Measurements from ENCODE around the gene UBXN6.

UBXN6 gene

DNA sequence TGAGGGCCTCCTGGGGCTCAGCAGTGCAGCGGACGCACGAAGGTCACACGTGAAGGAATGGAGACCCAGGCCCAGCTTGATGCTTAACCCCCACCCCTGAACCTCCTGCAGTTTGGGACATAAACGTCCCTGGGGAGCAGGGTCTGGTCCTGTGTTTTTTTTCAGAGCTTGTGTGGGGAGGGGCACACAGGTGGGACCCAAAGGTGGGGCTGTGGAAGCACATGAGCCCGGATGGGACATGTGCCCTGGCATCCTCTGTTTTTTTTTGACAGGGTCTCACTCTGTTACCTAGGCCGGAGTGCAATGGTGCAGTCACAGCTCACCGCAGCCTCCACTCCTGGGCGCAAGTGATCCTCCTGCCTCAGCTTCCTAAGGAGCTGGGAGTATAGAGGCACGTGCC, 20.5 kb downstream of the UBXN6 start:
- DNase-seq, result no peak

DNA sequence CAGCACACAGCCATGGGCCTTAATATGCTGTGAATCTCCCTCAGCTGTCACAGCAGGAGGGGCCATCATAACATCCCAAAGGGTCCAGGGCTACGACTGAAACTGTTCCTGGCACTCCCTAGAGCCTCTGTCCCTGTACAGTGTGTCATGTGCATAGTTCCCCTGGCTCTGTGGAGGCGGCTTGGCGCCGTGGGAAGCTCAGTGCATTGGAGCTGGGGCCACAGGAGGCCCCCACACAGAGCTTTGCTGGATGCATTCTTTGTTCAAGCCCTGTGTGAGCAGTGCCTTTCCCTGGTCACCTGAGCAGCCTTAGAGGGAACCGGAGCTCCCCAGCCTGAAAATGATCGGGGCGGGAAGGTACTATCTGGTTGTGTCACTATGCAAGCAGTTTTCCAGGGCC, 21.4 kb downstream of the UBXN6 start:
- no peak for DNase-seq

DNA sequence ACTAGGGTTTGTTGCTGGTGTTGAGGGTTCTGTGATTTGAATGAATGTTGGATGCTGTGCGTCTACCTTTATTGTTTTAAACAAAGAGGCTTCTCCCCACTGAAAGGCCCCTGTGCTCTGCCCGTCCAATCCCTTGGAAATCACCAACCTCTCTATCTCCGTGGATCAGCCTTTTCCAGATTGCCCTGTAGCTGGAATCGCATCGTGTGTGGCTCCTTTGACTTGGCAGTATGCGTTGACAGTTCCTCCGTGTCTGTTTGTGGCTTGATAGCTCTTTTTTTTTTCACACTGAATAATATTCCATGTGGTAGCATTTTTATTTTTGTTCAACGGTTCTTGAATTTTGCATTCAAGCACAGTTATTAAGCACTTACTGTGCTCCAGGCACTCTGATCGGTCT, 23.2 kb downstream of the UBXN6 start:
- DNase-seq, result no peak

DNA sequence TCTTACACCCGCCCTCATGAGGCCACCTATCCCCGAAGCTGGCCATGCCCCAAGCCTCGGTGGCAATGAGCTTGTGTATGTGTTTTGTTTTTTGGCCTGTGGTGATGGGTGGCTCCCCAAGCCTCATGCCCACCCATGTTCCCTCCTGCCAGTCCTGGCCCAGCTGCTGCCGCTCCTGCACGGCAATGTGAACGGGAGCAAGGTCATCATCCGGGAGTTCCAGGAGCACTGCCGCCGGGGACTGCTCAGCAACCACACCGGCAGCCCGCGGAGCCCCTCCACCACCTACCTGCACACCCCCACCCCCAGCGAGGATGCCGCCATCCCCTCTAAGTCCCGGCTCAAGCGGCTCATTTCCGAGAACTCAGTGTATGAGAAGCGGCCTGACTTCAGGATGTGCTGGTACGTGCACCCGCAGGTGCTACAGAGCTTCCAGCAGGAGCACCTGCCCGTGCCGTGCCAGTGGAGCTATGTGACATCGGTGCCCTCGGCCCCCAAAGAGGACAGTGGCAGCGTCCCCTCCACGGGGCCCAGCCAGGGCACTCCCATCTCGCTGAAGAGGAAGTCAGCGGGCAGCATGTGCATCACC, 24.6 kb downstream of the UBXN6 start:
- no peak for DNase-seq

DNA sequence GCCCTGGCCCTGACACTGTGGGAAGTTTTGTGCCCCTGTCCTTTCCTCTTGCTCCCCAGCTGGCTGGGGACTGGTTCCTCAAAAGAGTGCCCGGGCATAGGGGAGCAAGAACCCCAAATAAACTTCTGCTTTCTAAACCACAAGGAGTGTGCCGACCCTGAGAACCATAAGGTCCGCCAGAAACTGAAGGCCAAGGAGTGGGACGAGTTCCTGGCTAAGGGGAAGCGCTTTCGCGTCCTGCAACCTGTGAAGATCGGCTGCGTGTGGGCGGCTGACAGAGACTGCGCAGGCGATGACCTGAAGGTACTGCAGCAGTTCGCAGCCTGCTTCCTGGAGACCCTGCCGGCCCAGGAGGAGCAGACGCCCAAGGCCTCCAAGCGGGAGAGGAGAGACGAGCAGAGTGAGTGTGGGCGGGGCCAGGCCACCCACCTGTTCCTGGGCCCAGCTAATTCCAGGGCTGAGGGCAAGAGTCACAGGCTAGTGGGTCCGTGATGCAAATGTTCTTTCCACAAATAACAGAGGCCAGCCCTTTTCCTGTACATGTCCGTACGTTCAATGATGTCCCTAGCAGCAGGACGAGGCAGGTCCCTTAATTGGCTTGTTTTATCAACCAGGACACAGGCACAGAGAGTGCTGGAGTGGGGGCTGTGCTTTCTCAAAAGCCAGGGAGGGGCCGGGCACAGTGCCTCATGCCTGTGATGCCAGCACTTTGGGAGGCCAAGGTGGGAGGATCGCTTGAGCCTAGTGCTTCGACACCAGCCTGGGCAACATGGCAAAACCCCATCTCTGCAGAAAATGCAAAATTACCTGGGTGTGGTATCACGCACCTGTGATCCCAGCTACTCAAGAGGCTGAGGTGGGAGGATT, 25.6 kb downstream of the UBXN6 start:
- no peak for DNase-seq

DNA sequence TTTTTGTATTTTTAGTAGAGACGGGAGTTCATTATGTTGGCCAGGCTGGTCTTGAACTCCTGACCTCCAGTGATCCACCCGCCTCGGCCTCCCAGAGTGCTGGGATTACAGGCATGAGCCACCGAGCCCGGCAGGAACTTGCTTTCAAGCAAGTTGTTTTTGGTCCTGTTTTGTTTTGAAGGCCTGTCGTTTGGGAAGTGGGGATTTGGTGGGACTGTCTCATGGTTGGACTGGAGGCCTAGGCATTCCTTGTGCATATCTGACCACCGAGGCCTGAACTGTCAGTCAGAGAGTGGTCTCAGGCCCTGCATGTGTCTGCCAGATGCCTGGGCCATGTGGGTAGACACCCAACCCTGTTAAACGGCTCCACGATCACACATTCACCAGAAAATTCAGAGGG, 26.3 kb downstream of the UBXN6 start:
- DNase-seq, result no peak

DNA sequence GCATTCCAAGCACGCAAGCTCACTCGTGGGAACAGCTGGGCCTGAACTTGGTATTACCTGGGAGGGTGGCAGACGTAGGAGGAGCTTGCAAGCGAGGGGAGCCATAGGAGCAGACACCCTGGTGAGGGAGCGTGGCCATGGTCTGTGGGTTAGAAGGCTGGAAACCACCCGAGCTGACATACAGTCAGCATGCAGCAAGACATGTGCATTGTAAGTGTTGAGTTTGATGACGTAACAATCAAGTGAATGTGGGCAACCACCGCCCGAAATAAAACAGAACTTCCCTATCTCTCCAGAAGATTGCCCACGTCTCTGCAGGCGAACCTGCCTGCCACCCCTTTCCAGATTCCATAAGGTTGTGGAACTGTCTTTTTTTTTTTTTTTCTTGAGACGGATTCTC, 26.8 kb downstream of the UBXN6 start:
- no peak for DNase-seq

DNA sequence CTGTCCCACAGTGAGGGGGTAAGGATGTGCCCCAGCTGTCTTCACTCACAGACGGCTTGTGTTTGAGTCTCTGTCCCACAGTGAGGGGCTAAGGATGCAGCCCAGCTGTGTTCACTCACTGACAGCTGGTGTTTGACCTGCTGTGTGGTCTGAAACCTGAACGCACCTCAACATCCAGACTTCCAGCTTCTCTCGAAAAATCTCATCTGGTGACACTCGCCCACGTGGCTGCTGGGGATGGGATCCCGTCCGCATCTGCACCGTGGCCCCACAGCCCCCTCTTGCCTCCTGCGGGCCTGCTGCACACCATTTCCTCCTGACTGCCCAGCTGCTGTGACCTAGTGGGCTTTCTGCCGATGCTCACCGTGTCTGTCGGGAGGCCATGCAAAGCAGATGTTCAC, 27.8 kb downstream of the UBXN6 start:
- DNase-seq, result no peak

DNA sequence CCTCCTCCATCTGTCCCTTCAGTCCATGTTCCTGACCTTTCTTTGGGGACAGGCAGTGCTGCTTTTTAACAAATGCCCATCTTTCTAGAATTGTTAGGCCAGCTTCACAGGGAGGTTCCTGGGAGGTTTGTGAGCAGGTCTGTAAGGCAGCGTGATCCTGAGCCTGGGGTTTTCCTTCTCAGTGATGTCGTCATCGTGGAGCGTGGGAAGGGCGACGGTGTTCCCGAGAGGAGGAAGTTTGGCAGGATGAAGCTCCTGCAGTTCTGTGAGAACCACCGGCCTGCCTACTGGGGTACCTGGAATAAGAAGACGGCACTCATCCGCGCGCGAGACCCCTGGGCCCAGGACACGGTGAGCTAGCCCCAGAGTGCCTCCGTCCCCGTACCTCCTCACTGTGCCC, 28.3 kb downstream of the UBXN6 start:
- DNase-seq, result no peak

DNA sequence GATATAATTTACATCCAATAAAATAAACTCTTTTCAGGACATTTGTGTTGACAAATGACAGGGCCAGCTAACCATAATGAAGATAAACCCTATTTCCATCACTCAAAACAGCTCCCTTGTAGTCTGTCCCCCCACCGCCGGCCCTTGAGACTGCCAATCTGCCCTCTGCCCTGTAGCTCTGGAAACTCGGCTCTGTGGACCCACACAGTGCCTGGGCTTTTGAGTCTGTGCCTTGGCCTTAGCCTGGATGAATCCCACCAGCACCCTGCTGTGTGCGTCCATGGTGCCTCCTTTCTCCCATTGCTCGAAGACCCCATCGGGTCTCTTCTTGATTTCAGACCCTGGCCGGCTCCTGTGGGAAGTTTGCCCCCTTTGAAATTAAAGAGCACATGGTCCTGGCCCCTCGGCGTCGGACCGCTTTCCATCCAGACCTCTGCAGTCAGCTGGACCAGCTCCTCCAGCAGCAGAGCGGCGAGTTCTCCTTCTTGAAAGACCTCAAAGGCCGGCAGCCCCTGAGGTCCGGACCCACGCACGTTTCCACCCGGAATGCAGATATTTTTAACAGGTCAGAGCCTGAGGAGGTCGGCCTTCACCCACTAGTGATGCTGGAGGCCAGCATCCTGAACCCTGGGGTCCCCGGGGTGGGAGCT, 29.1 kb downstream of the UBXN6 start:
- DNase-seq, result no peak

DNA sequence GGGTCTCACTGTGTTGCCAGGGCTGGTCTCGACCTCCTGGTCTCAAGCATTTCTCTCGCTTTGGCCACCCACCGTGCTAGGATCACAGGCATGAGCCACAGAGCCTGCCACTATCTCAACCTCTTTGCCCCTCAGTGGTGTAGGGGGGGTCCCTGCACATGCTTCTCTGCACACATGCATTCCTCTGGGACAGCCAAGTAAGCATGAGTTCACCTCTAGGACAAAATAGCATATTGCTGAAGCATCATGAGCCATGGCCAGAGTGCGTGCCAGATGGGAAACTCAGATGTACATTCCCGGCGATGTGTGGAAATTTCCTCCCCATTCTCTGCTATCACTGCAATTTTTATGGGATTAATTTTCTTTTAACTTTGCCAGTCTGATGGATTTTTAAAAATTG, 32.1 kb downstream of the UBXN6 start:
- DNase-seq, result no peak

DNA sequence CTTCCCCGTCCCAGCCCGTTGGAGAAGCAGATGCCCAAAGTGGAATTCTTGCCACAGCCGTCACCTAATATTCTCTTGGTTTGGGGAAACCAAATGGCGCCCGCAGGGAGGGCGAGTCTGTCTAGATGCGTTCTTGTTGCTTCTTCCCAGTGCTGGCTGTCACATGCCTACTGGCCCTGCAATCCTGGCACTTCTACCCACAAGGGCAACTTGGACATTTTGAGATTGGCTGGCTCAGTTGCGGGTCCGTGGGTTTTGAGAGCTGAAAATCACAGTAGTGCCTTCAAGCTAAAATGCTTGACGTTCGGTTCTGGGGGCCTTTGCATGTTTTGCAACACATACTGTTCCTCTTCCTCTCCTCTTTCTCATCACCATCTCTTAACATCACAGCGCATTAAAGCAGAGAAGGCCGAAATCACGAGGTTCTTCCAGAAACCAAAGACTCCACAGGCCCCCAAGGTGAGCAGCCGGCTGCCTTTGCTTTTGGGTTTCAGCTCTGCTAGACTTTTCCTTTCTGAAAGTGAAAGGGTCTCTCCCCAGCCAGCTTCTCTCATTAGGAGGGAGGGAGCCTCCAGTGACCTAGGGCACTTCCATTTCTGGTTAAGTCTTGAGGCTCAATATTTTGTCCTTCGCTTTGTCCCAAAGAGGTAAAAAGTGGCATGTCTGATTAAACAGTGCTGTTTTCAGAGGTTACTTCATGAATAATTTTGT, 34.0 kb downstream of the UBXN6 start:
- no peak for DNase-seq

DNA sequence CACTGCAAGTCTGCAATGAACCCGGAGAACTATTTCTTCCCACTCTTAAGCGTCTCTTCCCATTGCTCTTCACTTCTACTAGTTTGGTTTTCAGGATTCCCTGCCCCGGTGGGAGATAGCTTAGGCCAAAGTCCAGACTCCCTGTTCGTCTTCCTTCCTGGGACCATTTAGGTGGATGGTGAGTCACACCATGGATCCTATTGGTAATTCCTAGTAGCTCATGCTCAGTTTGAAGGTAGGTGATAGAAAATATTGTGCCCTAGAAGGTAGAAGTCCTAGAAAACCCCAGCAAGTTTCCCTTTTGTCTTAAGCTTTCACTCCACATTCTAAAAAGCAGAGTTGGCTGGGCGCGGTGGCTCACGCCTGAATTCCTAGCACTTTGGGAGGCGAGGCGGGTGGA, 41.3 kb downstream of the UBXN6 start:
- DNase-seq, result no peak

DNA sequence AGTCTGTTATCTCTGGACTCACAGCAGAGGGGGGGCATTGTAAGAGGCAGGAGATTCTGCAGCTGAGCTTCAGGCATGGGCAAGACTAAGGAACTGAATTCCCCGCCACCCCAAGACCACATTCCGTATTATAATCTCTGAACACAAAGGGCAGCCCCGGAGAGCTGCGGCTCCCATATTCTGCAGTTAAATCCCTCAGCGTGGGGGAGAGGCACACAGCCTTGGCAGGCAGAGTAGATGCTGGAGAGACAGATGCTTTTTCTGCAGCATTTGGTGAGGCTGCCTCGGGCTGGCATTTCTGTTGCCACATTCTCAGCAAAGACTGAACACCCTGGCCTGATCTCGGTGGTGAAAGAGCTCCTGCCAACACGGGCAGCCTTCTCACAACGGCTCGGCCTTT, 42.2 kb downstream of the UBXN6 start:
- no peak for DNase-seq

DNA sequence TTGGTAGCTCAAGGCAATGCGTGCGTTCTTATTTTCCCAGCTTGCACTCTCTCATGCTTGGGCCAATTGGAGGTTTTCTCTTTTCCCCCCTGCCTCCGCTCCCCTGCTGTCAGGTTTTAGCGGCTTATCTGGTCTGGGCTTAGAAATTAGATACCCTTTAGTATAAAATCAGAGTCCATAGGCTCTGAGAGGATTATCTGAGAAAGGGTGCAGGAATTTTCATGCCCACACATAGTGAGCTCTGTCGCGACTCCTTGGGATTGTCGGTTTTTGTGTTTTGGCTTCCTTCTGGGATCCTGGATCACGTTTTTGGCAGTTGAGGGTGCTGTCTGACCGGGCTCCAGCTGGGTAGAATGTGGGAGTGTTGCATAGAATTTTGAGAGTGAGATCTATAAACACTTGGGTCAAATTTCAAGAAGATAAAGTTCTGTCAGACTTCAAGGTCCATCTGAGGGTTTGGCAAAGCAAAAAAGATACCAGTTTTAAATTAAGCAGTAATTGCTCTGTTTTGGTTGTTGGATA, 42.7 kb downstream of the UBXN6 start:
- no peak for DNase-seq

DNA sequence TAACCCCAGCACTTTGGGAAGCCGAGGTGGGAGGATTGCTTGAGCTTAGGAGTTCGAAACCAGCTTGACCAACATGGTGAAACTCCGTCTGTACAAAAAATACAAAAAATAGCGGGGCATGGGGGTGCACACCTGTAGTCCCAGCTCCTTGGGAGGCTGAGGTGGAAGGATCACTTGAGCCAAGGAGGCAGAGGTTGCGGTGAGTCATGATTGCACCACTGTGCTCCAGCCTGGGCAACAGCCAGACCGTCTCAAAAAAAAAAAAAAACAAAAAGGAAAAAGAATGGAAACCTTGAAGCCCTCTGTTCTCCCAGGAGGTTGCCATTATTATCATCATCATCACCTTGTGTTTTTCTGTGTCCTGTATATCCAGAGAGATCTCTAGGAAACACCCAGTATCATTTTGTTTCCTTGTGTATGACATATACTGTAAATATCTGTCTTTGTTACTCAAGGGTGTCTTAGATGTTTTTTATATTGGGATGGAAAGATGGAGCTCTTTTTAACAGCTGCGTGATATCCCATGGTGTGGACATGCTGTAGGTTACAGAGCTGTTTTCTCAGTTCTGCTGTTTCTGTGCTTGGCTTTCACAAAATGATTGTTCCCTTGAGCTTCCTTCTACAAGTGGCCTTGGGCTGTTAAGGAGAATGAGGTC, 43.3 kb downstream of the UBXN6 start:
- no peak for DNase-seq

DNA sequence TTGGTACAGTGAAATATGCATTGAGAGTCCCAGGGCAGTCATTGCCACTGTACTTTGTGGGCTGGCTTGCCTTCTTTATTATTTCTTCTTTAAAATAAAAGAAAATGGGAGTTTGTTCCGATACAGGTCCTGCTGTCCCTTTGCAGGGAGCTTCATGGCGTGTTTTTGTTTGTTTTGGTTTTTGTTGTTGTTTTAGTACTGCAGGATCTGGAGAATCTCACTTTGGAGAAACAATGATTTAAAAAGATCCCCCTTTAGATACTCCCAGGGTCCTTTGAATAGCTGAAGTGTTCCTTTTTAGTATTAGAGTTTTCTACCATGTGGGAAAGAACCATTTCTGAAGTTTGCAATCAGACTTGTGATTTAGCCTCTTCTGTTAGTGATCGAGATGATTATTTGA, 44.0 kb downstream of the UBXN6 start:
- no peak for DNase-seq

DNA sequence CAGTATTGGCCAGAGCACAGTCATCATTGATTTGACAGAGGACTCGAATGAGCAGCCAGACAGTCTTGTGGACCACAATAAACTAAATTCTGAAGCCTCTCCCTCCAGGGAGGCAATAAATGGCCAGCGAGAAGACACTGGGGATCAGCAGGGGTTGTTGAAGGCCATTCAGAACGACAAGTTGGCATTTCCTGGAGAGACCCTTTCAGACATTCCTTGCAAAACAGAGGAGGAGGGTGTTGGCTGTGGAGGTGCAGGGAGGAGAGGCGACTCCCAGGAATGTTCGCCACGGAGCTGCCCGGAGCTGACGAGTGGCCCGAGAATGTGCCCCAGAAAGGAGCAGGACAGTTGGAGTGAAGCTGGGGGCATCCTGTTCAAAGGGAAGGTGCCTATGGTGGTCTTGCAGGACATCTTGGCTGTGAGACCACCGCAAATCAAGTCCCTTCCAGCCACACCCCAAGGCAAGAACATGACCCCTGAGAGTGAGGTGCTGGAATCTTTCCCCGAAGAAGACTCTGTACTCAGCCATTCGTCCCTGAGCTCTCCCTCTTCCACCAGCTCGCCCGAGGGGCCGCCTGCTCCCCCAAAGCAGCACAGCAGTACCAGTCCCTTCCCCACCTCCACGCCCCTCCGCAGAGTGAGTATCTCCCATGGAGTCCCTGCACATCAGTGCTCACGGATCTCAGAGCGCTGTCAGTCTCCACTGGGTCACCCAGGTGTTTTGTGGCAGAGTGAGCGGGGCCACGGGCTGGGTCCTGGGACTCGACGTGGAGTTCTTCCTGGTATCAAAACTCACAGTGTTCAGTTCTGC, 48.3 kb downstream of the UBXN6 start:
- no peak for DNase-seq

DNA sequence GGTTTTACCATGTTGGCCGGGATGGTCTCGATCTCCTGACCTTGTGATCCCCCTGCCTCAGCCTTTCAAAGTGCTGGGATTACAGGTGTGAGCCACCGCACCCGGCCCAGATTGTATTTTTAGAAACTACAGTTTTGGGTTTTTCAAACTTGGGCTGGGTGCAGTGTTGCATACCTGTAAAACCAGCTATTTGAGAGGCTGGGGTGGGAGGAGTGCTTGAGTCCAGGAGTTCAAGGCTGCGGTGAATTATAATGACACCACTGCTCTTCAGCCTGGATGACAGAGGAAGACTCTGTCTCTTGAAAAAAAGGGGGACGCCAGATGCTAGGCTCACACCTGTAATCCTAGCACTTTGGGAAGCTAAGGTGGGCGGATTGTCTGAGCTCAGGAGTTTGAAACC, 51.0 kb downstream of the UBXN6 start:
- no peak for DNase-seq

DNA sequence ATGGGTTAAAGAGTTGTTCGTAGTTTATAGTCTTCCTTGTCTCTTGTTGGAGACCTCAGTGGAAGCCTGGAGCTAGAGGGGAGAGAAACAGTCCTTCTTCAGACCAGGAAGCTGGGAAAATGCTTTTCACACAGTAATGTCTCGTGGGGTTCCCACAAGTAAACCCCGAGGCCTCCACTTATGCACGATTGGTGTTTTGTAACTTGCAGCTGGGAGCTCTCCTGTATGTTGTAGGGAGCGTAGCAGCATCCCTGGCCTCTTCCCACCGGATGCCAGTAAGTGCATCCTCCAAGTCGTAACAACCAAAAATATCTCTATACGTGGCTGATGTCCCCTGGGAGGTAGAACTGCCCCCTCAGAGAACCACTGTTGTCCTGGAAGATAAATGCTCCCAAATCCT, 51.6 kb downstream of the UBXN6 start:
- no peak for DNase-seq

DNA sequence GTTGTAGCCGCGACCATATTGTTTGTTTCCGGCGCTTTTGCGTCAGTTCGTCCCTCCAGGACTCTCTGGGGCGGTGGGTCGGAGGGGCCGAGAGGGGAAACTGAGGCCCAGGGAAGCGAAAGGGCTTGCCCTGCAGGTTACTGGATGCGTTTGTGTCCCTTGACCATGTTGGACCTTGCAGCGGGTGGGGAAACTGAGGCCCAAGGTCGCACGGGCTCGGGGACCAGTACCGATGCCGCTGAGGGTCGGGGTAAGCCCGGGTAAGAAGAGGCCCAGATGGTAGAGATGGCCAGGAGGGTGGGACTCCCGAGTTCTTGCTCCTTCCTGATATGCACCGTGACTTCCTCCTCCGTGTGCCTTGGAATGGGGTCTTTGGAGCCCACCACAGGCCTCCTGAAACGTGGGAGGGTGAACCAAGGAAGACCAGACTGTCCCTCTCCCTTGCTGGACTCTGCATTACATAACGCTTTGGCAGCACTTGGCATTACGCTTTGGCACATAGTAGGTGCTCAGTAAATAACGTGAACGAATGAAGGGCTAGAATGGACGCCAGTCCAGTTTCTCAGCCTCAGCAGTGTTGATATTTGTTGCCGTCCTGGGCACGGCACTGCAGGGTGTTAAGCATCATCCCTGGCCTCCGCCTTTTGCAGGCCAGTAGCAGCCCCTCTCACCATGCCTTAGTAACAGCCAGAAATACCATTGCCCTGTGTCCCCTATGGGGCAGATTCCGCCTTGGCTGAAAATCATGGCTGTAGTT, 54.4 kb downstream of the UBXN6 start:
- DNase-seq, result no peak

Measured in NCI-H1436 treated with DMSO at 0.1 percent for 48 hours (cell line).